GM18502 (cell line): ENCODE data around the gene PCYT2.

Source experiments
- ATAC-seq: cut with Tn5 transposase; IDR thresholded peaks from one replicate; pipeline ENCODE4 v1.9.1; 2021; ENCODE audit warnings: mild to moderate bottlenecking; ENCODE audit not compliant: unreplicated experiment, poor library complexity

The PCYT2 gene

DNA sequence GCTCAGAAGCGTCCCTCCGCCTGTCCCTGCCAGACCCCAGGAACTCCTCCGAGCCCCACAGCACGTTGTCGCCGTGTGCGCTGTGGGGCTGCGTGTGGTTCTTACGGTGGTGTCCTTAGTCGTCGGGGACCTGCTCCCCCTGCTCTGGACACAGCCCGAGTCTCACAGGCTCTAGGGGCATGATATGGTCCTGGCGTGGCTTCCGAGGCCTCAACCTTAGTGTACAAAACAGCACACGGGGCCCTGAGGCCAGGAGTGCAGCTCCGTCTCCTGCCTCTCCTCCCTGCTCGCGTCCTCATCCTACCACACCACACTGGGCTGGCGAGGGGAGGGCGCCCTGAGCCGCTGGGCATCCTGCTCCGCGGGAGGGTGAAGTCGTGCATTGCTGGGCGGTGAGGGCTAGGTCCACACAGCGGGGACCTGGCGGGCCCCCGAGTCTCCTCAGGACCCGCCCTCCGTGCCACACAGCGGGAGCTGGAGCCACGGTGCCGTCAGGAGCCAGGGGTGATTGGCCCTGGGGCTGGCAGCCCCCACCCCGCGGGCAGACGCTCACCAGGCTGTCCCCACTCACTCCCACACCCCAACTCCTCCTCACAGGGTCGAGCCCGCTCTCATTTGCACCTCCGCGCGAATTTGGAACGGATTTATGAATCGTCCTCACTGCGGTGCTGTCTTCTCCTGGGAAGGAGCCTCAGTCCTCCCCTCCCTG is 17.5 kb upstream of the PCYT2 start:
- ATAC-seq, result no peak

DNA sequence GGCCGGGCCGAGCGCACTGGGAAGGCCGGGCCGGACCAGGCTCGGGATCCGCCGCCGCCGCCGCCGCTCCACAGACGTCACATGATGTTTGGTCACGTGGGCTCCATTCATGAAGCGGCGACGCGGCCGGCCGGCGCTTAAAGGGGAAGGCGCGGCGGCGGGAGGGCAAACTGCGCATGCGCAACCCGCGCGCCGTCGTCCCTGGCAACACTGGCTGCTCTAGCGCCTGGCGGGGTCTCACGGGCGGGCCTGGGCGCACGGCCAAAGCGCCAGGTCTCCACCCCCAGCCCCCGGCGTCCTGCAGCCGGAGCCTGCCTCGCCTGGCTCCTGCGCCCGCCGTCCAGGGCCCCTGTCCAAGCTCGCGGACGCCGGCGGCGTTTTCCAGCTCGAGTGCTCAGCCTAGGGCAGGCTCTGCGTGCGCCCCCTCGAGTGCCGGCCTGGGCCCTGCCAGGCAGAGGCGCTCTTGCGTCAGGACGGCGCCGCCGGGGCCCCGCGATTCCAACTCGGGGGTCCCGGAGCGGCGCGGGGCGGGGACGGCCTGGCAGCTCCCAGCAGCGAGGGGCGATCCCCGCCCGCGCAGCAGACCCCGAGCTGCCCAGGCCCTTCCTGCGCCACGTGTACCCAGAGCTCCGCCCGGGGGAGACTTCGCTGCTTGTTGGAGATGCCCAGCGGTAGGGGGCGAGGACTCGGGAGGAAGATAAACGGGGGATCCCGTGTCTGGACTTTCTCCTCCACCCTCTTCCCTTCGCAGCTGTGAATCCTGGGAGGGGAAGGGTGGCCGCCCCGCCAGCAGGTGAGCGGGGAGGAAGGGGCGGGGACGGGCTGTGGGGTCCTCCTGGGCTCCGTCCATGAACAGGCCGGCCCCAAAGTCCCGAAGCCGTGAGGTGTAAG is 16.7 kb upstream of the PCYT2 start, which contains the start of gene MAFG:
TSS of gene MAFG (minus strand) at position 83 of the 891 bp plus-strand sequence. CDS start 4,550 bp downstream, outside the sequence.
- peak; percentile 58 for ATAC-seq

DNA sequence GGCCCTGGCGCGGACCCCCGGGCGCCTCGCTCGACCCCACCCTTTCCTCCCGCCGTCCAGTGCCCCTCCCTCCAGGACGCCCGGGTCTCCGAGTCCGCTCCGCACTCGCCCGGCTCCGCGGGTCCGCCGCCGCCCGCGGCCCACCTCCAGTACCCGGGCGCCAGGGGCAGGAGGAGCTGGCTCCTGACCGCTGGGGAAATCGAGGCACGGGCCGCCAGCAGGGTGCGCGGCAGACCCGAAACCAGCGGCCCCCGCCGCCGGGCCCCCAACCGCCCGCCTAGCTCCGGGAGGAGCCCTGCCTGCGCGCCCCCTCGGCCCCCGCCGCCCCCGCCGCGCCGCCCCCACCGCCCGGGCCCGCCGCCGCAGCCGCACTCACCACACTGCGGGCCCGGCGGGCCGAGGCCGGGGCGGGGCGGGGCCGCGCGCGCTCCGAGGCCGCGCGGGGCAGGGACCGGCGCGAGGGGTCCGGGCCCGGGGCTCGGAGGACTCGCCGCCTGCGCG is 16.0 kb upstream of the PCYT2 start:
- ATAC-seq, result peak; percentile 19

DNA sequence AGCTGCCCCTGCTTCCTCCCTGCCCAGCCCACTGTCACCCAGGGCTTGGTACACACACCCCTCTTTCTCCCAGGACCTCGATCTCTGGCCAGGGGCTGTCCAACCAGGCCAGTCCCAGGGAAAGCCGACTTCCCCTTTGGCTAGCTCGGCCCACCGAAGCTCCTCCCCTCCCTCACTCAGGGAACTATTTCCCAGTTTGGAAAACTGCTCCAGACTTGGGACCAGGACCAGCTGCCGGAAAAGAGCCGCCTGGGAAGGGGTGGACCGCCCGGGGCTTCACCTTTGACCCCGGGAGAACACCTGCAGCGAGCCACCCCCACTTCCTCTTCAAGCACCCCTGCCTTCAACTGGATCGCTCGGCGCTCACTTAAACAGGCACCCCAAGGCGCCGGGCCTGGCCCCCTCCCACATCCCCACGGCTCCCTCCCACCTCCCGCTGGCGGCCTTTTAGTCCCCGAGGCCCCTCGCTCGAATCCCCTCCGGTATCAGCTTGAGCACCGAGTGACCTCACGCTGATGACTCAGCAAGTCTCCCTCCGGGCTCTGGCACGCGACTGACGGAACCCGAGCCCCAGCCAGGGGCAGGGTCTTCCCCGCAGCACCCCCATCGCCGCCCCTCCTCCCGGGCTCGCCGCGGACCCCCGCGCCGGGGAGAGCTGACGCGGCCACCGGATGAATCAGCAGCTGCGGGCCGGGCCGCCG is 15.4 kb upstream of the PCYT2 start:
- peak; percentile 11 for ATAC-seq

DNA sequence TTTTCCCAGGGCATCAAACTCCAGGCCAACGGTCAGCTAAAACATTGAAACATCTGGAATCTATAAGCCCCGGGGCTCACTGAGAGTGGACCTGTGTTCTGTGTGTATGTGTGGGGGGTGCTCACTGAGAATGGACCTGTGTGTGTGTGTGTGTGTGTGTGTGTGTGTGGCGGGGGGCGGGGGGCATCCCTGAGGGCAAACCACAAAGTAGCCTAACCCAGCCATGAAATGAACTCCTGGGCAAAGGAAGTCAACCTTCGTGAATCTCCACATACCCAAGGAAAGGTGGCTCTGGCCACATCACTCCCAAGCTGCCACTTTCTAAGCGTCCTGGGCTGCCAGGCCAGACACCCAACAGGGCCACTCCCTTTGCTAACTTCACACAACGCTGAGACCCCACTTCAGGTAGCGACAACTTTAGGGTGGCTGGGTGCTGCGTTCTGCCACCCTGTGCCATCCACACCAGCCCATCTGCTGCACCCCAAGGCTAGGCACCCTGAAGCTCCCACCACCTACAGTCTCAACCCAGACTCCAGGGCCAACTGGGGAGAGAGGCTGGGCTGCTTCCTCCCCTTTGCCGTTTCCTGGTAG is 14.8 kb upstream of the PCYT2 start:
- ATAC-seq, result no peak

DNA sequence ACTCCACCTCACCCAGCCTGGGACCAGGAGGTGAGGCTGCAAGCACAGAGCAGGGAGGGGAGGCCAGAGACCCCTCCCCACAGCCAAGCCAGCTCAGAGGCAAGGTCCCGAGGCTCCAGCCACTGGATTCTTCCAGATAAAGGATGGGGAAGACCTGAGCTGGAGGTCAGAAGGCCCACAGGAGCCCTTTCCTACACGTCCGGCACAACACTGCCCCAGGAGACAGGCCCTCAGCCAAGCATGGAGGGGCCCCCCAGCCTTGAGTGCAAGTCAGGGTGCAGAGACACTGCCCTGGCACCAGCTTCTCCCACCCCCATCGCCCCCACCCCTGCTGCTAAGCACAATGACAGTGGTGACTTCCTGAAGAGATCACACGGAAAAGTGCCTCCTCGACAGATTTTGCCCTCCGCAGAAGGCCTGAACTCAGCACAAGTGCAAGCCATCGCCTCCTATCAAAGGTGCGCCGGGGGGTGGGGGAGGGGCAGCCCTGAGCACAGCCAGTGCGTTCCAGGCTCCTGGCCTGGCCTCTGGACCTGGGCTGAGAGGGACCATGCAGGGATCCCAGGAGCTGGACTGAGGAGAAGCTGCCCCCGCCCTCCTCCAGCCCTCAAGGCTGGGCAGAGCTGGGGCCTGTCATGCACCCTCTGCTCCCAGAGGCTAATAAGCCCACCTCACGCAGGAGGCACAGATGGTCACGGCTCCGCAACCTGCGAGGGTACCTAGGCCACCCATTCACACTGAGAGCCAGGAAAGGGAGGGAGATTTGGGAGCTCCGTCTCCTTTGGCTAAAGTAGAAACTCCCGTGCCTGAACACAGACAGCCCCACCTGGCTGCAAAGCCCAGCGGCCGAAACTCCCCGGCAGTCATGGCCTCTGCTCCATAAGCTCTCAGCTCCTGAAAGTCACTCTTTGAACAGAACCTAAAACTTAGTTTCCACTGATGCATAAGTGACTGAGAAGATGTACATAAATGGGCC is 13.6 kb upstream of the PCYT2 start:
- ATAC-seq, result no peak

DNA sequence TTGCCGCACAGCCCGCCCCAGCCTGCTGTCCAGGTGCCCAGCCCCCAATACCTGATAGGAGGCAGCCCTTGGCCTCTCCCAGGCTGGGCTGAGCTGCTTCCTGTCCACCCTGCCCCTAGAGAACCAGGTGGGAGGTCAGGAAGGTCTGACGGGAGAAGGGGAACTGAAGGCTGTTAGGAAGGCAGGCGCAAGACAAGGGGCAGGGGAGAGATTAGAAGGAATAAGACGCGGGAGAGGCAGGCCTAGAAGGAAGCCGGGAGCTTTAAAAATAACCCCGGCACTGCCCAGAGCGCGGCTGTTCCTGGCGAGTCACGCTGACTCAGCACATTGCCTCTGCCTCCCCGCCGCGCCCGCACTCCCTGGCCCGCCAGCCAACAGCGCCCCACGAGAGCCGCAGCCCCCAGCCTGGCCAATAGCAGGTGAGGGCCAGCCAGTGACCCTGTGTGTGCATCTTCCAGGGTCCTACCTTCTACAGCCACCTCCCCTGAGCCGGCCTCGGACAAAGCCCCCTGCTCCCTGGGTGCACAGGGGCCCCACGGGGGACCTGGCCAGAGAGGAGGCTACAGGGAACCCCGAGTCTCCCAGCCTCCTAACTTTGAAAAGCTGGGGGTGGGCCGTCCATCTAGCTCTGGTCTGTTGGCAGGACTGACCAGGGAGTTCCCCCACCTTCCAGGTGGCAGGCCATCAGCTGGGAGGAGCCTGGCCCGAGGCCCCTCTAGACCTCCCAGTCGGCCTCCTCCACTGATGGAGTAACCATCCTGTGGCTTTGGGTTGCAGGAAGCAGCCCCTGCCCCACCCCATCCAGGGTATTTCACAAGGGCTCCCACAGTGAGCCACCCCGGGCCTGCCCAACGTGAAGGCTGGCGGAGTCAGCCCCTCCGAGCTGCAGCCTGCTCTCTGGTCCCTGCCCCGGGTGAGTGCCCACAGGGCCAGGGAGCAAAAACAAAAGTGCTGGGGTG is 12.4 kb upstream of the PCYT2 start:
- ATAC-seq, result no peak

DNA sequence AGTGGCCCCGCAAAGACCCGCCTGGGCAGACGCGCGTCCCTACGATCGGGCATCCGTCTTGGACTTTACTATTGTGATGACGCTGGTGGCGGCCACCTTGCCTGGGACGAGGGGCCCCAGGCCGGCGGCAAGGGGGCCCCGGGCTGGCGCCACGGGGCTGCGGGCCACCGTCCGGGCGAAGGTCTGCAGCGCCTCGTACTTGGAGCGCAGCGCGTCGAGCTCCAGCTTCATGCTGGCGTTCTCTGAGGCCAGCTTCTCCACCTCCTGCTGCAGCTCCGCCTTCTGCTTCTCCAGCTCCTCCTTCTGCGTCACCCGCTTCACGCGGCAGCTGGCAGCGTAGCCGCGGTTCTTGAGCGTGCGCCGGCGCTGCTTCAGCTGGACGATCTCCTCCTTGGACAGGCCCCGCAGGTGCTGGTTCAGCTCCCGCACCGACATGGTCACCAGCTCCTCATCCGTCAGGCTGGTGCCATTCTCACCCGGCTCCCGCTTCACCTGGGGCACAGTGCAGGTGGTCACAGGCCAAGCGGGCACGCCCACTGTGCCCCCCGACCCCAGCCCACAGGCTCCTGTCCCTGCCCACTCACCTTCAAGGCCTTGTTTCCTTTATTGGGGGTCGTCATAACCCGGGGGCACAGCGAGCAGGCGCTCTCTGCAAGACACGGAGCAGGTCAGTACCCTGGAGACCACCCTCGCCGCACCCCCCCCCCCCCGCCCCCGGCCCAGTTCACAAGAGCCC is 11.5 kb upstream of the PCYT2 start:
- ATAC-seq, result no peak

DNA sequence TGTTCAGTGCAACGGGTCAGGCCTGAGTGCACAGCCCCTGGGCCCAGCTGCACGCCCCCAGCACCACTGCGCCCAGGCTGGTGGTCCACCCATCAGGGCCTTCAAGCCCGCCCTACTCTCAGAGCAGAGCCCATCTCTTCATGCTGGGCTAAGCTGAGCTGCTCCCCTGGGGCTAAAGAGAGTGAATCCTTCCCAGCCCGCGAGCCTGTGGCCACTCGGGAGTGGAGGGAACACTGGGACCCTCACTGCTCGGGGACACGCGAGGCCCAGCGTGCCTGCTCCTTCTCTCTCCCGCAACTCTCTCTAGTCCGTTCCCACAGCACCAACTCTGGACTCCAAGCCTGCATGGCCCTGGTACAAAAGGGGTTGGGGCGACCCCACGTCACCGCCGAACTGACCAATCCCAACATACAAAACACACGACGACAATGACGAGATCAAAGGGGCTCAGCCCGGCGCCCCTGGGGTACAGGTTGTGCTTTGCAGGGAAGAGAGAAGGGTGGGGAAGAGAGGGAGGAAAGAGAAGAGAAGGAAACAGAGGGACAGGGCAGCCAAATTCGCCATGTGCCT is 10.9 kb upstream of the PCYT2 start:
- no peak for ATAC-seq

DNA sequence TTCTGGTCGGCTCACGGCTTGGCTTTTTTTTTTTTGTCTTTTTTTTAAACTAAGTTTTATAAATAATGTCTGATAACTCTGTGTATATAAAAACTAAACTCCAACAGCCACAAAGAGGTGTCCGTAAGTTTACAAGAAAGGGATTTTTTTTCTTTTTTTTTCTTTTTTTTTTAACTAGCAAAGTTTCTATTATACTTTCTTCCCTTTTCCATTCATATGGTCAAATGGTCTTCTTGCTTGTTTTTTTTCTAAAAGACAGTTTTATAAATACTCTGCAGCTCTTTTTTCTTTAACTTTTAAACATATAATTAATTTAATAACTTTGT is 10.3 kb upstream of the PCYT2 start:
- ATAC-seq, result no peak

DNA sequence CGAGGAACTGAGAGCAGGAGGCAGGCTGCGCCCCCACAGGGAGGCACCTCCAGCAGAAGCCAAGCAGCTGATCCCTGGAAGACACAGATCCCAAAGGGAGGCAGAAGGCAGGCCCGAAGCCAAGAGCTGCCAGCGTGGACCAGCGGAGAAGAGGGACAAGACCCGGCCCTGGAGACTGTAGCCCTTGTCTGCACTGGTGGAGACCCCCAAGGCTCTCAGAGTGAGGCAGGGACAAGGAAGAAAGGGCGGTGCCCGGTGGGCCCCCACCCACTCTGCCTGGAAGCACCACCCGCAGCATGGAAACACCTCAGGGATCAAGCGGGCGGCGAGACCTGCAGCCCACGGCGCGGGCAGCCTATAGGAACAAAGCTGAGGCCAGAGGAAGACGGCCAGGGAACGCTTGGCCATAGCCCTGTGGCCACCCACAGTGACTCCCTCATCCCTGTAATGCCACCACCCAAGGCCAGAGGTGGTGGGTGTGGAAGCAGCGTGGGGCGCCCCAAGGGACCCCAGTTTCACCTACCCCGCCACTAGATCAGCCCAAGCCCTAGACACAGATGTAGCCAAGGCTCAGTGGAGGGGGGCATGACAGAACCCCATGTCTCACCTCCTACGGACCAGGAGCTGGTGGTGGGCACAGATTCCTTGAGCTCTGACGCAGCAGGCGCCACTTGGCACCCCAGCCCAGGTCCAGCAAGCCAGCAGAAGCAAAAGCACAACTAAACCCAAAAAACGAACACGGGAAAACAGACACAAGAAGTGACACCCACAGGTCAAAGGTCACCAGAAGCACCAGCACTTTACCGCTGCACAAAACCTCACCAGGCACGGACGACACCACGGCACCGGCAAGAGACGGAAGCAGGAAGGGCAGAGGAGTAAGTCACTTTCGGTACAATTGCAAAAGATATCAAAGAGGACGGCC is 9.7 kb upstream of the PCYT2 start:
- no peak for ATAC-seq

DNA sequence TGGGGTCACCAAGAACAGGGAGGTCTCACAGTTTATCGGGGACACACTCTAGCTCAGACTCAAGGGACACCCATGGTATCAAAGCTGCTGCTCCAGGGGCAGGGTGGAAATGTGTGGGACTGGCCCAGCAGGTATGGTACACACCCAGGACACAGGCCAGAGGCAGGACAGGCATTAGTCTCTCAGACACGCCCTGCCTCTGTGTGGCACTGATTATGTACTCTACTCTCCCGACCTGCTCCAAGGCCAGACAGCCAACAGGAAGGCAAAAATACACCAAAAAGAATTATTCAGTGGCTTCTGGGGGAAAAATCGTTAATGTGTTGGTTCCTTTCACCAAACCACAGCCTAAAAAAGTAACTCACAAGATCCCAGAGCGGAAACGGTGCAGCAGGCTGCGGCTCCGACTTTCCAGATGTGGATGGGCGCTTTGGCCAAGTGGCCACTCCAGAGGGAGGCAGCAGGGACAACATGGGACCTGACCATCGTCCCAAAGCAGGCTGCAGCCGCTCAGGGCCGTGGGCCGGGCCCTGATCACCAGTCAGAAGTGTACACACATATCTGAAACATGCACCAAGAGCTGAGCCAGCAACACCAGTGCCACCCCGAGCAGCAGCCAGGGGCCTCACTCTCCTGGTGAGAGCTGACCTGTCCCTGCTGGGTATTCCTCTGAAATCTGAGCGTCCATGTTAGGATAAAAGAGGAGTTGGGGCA is 7.8 kb upstream of the PCYT2 start:
- ATAC-seq, result no peak

DNA sequence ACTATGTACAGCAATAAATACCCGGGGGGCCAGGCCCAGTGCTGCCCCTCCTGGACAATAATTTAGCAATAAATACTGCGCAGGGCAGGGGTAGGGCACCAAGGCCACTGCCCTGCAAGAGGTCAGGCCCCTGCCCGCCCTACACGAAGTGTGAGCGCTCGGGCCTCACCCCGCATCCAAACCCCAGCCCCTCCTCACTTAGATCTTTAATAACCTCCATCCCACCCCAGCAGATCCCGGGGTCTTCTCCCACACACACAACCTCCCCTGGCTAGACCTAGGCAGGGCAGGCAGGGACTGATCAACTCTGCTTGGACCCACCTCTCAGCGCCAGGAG is 7.1 kb upstream of the PCYT2 start:
- ATAC-seq, result peak; percentile 20

DNA sequence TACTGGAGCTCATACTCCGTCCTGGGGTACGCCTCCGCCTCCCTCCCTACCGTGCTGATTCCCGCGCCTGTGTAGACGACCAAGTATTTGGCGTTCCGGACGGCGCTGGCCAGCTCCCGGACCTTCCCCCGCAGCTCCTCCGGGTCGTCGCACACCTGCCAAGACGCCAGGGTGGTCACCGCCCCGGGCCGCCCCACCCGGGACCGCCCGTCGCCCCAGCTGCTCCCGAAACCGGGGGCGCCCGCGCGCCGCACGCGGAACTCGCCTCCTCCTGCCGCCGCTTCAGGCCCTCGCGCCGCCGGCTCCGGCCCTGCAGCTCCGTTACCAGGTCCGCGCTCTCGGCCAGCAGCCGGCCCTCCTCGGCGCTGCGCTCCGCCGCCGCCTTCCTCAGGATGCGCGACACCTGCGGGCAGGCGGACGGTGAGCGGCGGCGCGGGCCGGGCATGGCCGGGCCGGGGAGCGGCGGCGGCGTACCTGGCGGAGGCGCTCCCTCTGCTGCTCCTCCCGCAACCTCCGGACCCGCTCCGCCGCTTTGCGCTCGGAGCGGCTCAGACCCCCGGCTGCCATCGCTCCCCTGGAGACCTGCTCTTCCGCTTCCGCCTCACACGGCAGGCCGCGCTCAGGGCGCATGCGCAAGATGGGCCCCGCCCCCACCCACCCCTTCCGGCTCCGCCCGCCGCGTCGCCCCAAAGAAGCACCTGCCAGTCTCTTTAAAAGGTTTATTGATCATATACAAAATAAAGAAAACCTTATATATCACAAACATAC is 6.5 kb upstream of the PCYT2 start, which contains the start of gene SIRT7:
TSS of gene SIRT7 (minus strand) at position 612 of the 768 bp plus-strand sequence. CDS start at position 567, 45 bp downstream.
- ATAC-seq, result peak; percentile 65
